Heart right ventricle (tissue), 16 donors: ENCODE data around the gene REN. TPM values are rescaled to one million over a fixed set of nuclear protein-coding genes. Genes with fewer than 3 reads are reported as not detected.

Experiments
- ATAC-seq, 8 donors: fragments of 200-7000 bp; cut with Tn5 transposase; one replicate each; pipeline ENCODE4 v1.9.1; 2020; ENCODE audit warnings: mild to moderate bottlenecking in 8 of 8, moderate library complexity in 8 of 8, moderate number of reproducible peaks in 1 of 8
- DNase-seq, 2 donors: peaks; one replicate each; pipeline ENCODE4 v3.0.0-alpha.2; 2020
- H3K27ac ChIP-seq, 10 donors: fragments of 200-600 bp; sonication (generic) in 2 of 10; one replicate each; pipeline versions ENCODE4 v1.5.0 to v1.8.0; 2020 to 2022; ENCODE audit warnings: mild to moderate bottlenecking in 3 of 10
- H3K27me3 ChIP-seq, 7 donors: fragments of 200-600 bp; one replicate each; pipeline ENCODE4 v1.8.0; 2021 to 2022; ENCODE audit warnings: mild to moderate bottlenecking in 2 of 7
- H3K36me3 ChIP-seq, 9 donors: fragments of 200-600 bp; sonication (generic) in 1 of 9; one replicate each; pipeline versions ENCODE4 v1.5.0 to v1.8.0; 2020 to 2022; ENCODE audit warnings: mild to moderate bottlenecking in 2 of 9
- H3K4me1 ChIP-seq, 9 donors: fragments of 200-600 bp; sonication (generic) in 1 of 9; one replicate each; pipeline versions ENCODE4 v1.5.0 to v1.8.0; 2020 to 2022; ENCODE audit warnings: mild to moderate bottlenecking in 4 of 9
- H3K4me3 ChIP-seq, 10 donors: fragments of 200-600 bp; sonication (generic) in 2 of 10; one replicate each; pipeline versions ENCODE4 v1.5.0 to v1.8.0; 2020 to 2022; ENCODE audit warnings: mild to moderate bottlenecking in 7 of 10, moderate library complexity in 2 of 10
- H3K9me3 ChIP-seq, 11 donors: fragments of 200-600 bp in 10 of 11; sonication (generic) in 2 of 11; one replicate each; pipeline versions ENCODE4 v1.5.0 to v1.8.0; 2013 to 2022; ENCODE audit warnings: mild to moderate bottlenecking in 2 of 11, control low read depth in 1 of 11, moderate library complexity in 1 of 11
- WGBS, 2 donors: extraction: QIAGEN DNeasy Blood & Tissue Kit; methylation state at CpG; one replicate each; pipeline ENCODE4 v1.1.7; 2013; ENCODE audit warnings: inconsistent platforms in 1 of 2; 5-methylcytosine and 5-hydroxymethylcytosine counted together
- intact Hi-C, 10 donors: fragments of 100-400 bp; cut with DNase I; formaldehyde crosslinking; loops; one replicate each; pipeline versions ENCODE4 v1.11.1 to v1.14.2; 2022
- polyA plus RNA-seq, 2 donors: library from polyadenylated mRNA; stranded (reverse); fragments of 200-250 nt; gene quantifications; one replicate each; pipeline ENCODE4 v1.2.3, GENCODE V29; 2013
- total RNA-seq, 10 donors: library from RNA; stranded (reverse); fragmentation: NEBNext Ultra II Directional in 3 of 10; extraction: Animal tissue kit (Norgen Biotek cat#: 25700) in 3 of 10; gene quantifications; one replicate each; pipeline versions ENCODE4 v1.2.1 to v1.2.4, GENCODE V29; 2021 to 2023
- TF ChIP-seq, protein P1 (sequence below), 9 donors: fragments of 200-600 bp; sonication (generic) in 2 of 9; IDR thresholded peaks; one replicate each; pipeline versions ENCODE4 v1.5.0 to v1.8.0; 2021 to 2022; ENCODE audit warnings: antibody characterized with exemption in 9 of 9, mild to moderate bottlenecking in 5 of 9, moderate library complexity in 1 of 9
- donor health status: Arrhythmogenic right ventricular cardiomyopathy.
- donor health status: ischemic (EF 13 %, LVEDD 7.1; RV severe dilation, severe dysfunction).
- donor health status: healthy with polysubstance abuse.
- donor health status: DM: no; HTN: yes; CAD: no.
- donor health status: DM: no; HTN: no; CAD: no.
- donor health status: ischemic (EF 25% LVEDD 6.9; RV normal size, moderate dysfunction).
- donor health status: ischemic (EF 25% LVEDD 5.7; RV mildly dilated, moderate dysfunction).
- donor health status: healthy.
- donor health status: DM: yes; HTN: yes; CAD: no.
- donor health status: Ischemic cardiomyopathy.
- donor health status: ischemic (EF 35%, LVEDD 5.7; RV mildly dilated, moderate dysfunction).
- donor health status: nonischemic (EF 11% LVEDD 7.7; RV severe dilation, severe dysfunction).
- donor health status: DM: yes; HTN: yes; CAD: no.
- donor health status: PGD.
- donor health status: ischemic (EF 29% LVEDD 5.4; RV normal size, mild dysfunction).
- donor health status: nonischemic (EF 23%, LVEDD 6.1; RV moderate dilation, normal function).

REN gene
- total and polyA plus RNA-seq, 12 donors, result not detected

DNA sequence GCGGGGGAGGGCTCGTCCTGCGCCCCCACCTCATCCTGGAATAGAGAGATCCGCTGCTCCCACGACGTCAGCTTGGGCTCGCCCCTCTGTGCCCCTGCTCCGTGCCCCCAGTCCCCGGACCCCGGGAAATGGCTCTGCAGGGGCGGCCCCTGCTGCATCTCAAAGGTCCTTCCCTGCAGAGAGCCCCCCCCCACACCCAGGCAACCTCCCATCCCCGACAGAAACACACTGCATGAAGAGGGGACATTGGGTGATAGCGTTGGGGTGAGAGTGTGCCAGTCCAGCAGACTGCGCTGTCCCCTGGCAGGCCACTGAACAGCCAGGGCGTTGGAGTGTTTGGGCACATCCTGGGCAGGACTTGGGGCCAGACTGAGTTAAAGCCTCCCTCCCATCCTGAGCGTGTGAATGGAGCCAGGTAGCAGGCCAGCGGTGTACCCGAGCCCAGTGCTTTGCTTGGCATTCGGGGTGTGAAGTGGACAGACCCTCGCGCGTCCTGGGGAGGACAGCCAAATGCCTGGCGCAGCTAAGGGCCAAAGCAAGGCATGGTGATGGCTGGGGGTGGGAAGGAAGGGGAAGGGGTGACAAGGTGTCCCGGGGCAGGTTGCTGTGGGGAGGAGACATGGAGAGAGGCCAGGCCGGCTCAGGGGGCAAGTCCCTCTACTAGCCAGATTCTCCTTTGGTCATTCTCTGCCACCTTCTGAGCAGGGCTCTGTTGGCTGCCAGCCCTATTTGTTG is 13.7 kb downstream of the REN start:
- ATAC-seq, result peak in 4 of 8 donors; percentile 7 to 15 (median 8)
- intact Hi-C loops, result no loop called here
- TF ChIP-seq, protein P1, sequence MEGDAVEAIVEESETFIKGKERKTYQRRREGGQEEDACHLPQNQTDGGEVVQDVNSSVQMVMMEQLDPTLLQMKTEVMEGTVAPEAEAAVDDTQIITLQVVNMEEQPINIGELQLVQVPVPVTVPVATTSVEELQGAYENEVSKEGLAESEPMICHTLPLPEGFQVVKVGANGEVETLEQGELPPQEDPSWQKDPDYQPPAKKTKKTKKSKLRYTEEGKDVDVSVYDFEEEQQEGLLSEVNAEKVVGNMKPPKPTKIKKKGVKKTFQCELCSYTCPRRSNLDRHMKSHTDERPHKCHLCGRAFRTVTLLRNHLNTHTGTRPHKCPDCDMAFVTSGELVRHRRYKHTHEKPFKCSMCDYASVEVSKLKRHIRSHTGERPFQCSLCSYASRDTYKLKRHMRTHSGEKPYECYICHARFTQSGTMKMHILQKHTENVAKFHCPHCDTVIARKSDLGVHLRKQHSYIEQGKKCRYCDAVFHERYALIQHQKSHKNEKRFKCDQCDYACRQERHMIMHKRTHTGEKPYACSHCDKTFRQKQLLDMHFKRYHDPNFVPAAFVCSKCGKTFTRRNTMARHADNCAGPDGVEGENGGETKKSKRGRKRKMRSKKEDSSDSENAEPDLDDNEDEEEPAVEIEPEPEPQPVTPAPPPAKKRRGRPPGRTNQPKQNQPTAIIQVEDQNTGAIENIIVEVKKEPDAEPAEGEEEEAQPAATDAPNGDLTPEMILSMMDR (IDR thresholded peaks at IDR 0.05), result no peak

DNA sequence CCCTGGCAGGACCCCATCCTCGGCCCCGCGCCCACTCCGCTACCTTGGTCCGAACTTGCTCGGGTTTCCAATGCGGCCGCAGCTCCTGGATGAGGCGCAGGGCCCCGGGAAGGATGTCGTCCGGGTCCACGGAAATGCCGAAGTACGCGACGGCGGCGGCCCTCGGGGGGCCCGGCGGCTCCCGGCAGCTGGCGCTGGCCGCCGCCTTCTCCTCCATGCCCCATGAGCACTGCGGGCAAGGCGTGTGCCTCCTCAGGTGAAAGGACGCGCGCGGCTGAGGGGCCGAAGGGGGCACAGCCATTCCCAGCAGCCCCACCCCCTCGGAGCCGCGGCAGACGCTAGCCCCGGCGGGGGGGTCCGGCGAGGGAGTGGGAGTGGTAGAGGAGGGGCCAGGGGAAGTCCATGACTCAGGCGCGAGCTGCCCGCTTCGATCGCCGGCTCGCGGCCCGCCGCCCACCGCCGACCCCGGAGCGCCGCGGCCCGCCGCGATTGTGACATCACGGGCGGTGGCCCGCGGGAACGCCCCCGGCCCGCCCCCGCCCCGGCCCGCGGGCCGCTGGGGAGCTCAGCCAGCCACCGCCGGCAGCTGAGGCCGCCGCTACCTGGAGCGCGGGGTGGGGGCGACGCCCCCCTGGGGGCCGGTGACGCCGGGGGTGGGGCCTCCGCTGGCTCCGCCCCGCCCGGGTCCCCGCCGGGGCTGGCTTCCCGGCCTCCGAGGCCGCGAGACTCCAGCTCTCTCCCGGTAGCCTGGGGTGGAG is 14.4 kb downstream of the REN start, which contains the start of gene ETNK2:
Gene ETNK2 (minus strand): TSS at position 493 of the 758 bp plus-strand sequence. CDS start 192 bp downstream, at position 301.
- intact Hi-C loops, result no loop called here
- TF ChIP-seq, protein P1 (IDR thresholded peaks at IDR 0.05), result no peak
- peak; percentile 35 to 77 (median 53) for ATAC-seq
- DNase-seq, result peak; percentile 56 to 67
- Histone ChIP-seq H3K27ac (peak within 1 kb of the TSS; percentile 16 to 74 (median 53)), H3K4me1 (peaks cover 0 to 24% (median 10%) of the 10 kb centered on the region in 9 donors), H3K4me3 (peak within 1 kb of the TSS; percentile 38 to 86 (median 70)), H3K27me3 (peaks cover 0 to 27% (median 0%) of the 10 kb centered on the region in 7 donors), H3K9me3 (no peaks in the 10 kb centered on the region), H3K36me3 (no peaks in the 10 kb centered on the region)
- WGBS, 2 donors, result 0 to 1% methylated on average over 43 to 87 of the region's 94 CpGs

More for the DNA sequence above, 13.7 kb downstream of the REN start:
- H3K9me3 ChIP-seq, result no peaks in the 10 kb centered on the region
- peaks cover 0 to 24% (median 10%) of the 10 kb centered on the region in 9 donors for H3K4me1 ChIP-seq
- peak overlapping the region; percentile 38 to 86 (median 70) for H3K4me3 ChIP-seq
- no peaks in the 10 kb centered on the region for H3K36me3 ChIP-seq
- H3K27me3 ChIP-seq, result peaks cover 0 to 27% (median 0%) of the 10 kb centered on the region in 7 donors
- peak overlapping the region in 7 of 10 donors; percentile 18 to 60 (median 40) for H3K27ac ChIP-seq
- DNase-seq, result no peak
- 30 to 31% methylated on average over 25 of the region's 25 CpGs for WGBS, 2 donors

DNA sequence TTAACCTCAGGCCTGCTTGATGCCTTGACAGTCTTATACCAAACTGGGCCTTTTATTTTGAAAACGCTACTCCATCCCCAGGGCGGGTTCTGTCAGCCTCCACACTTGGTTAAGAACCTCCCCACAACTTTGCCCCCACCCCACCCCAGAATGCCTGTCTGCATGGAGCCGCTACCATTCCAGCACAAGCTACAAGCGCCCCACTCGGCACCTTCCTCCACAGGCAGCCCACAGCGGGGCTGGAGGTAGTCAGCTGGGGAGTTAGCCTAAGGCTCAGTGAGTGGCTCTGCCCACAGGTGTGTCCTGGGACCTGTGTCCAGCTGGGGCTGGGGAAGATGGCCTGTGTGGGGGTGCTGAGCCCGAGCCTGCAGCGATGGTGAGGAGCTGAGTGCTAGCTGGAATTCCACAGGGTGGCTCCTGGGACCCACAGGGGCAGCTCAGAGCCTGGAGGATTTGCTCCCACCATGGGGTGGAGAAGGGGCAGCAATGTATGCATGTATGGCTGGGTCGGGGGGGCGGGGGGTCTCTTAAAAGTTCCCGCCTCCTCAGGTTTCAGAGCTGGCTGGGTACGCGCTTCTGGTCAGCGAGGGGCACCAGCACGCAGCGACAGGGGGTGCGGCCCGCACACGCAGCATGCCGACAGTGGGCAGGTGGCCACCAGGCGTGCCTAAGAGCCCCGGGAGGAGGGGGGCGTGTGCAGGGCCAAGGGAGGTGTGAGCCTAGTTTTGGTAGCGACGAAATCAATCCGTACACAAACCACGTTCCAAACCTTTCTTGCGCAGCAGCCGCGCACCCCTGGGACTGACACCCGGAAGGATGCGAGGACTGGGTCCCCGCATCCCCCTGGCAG is 15.2 kb downstream of the REN start:
- Histone ChIP-seq H3K4me3 (peak overlapping the region; percentile 30 to 86 (median 70)), H3K36me3 (peaks cover 0 to 2% (median 0%) of the 10 kb centered on the region in 9 donors), H3K27ac (peak overlapping the region in 9 of 10 donors; percentile 16 to 74 (median 56)), H3K27me3 (peaks cover 0 to 27% (median 0%) of the 10 kb centered on the region in 7 donors), H3K9me3 (no peaks in the 10 kb centered on the region), H3K4me1 (peaks cover 0 to 24% (median 10%) of the 10 kb centered on the region in 9 donors)
- DNase-seq (no peak), ATAC-seq (peak; percentile 16 to 45 (median 28))
- intact Hi-C loops, result no loop called here
- TF ChIP-seq, protein P1 (IDR thresholded peaks at IDR 0.05), result no peak
- 32 to 35% methylated on average over 33 of the region's 33 CpGs for WGBS, 2 donors
